ENCODE data around the gene RAMACL. TPM values are rescaled to one million over a fixed set of nuclear protein-coding genes. Genes with fewer than 3 reads are reported as not detected.

The RAMACL gene
- total RNA-seq, 1 donor from 2014 or later, result 0.70 TPM

GRCh38 chr6:166616261-166617238 lies 30.1 kb upstream of the RAMACL start:
- no peak for TF ChIP-seq CTCF (conservative IDR thresholded peaks at IDR 0.05)
- Mint-ChIP-seq H3K9me3 (no peaks in the 10 kb centered on the region), H3K4me3 (no peak overlapping the region), H3K4me1 (peaks cover 38% of the 10 kb centered on the region), H3K27me3 (ENCODE audit: low read depth) (no peaks in the 10 kb centered on the region), H3K27ac (ENCODE audit: unreplicated experiment) (no peak overlapping the region), H3K36me3 (ENCODE audit: low read depth) (peaks cover 13% of the 10 kb centered on the region)
- no peak for DNase-seq (ENCODE audit: low read depth, low spot score)

- H3K27me3 Mint-ChIP-seq (ENCODE audit: low read depth), result no peaks in the 10 kb centered on the region
- no peak for DNase-seq (ENCODE audit: low read depth, low spot score)
- no peak for TF ChIP-seq CTCF (conservative IDR thresholded peaks at IDR 0.05)
- peaks cover 33% of the 10 kb centered on the region for H3K4me1 Mint-ChIP-seq
- H3K36me3 Mint-ChIP-seq (ENCODE audit: low read depth), result peaks cover 13% of the 10 kb centered on the region
- no peaks in the 10 kb centered on the region for H3K9me3 Mint-ChIP-seq
- H3K4me3 Mint-ChIP-seq, result no peak overlapping the region
- peak overlapping the region; percentile 64 for H3K27ac Mint-ChIP-seq (ENCODE audit: unreplicated experiment)
Observed at GRCh38 chr6:166615059-166615770, 28.7 kb upstream of the RAMACL start.

GRCh38 chr6:166614589-166614988 lies 28.1 kb upstream of the RAMACL start:
- H3K9me3 Mint-ChIP-seq, result no peaks in the 10 kb centered on the region
- H3K4me1 Mint-ChIP-seq, result peaks cover 28% of the 10 kb centered on the region
- no peaks in the 10 kb centered on the region for H3K27me3 Mint-ChIP-seq (ENCODE audit: low read depth)
- no peak for DNase-seq (ENCODE audit: low read depth, low spot score)
- no peak overlapping the region for H3K4me3 Mint-ChIP-seq
- H3K36me3 Mint-ChIP-seq (ENCODE audit: low read depth), result peaks cover 16% of the 10 kb centered on the region
- H3K27ac Mint-ChIP-seq (ENCODE audit: unreplicated experiment), result peak overlapping the region; percentile 89
- TF ChIP-seq CTCF (conservative IDR thresholded peaks at IDR 0.05), result no peak

GRCh38 chr6:166614171-166614583 lies 27.7 kb upstream of the RAMACL start:
- Mint-ChIP-seq H3K9me3 (no peaks in the 10 kb centered on the region), H3K27ac (ENCODE audit: unreplicated experiment) (peak overlapping the region; percentile 89), H3K4me1 (peaks cover 26% of the 10 kb centered on the region), H3K4me3 (no peak overlapping the region), H3K27me3 (ENCODE audit: low read depth) (no peaks in the 10 kb centered on the region), H3K36me3 (ENCODE audit: low read depth) (peaks cover 16% of the 10 kb centered on the region)
- no peak for DNase-seq (ENCODE audit: low read depth, low spot score)
- TF ChIP-seq CTCF (conservative IDR thresholded peaks at IDR 0.05), result no peak

GRCh38 chr6:166613027-166613426 lies 26.5 kb upstream of the RAMACL start:
- Mint-ChIP-seq H3K27ac (ENCODE audit: unreplicated experiment) (peak overlapping the region; percentile 70), H3K4me1 (peaks cover 26% of the 10 kb centered on the region)

More at GRCh38 chr6:166613027-166613426, 26.5 kb upstream of the RAMACL start:
- Mint-ChIP-seq H3K9me3 (no peaks in the 10 kb centered on the region), H3K27me3 (ENCODE audit: low read depth) (no peaks in the 10 kb centered on the region), H3K36me3 (ENCODE audit: low read depth) (peaks cover 6% of the 10 kb centered on the region), H3K4me3 (no peak overlapping the region)
- no peak for DNase-seq (ENCODE audit: low read depth, low spot score)
- TF ChIP-seq CTCF (conservative IDR thresholded peaks at IDR 0.05), result no peak

All from neural crest cell (in vitro differentiated cells).